K562 (cell line): ENCODE measurements around the gene SLC30A7. TPM values are rescaled to one million over a fixed set of nuclear protein-coding genes. Genes with fewer than 3 reads are reported as not detected.

Source experiments
- ATAC-seq: fragments of 200-7000 bp; cut with Tn5 transposase; 3 replicates; pipeline ENCODE4 v1.9.1; 2020; ENCODE audit warnings: moderate library complexity
- BruUV-seq: library from RNA; stranded (reverse); fragments of 400-500 nt; replicated peaks from 2 replicates; lab custom pipeline; 2021; lab: Mats Ljungman, UMichigan
- CTCF ChIA-PET: fragments of 300-600 bp; formaldehyde crosslinking; extraction: SDS; loops from one replicate; lab custom pipeline; 2021; ENCODE audit warnings: low intra/inter-chr PET ratio; lab: Yijun Ruan, JAX
- POLR2A ChIA-PET: fragments of 300-600, 350-650 bp; sonication (Branson Sonifier 250); formaldehyde crosslinking; extraction: SDS; loops from one replicate; lab custom pipeline; 2021; ENCODE audit warnings: antibody characterized with exemption, inconsistent platforms; lab: Yijun Ruan, JAX
- DNase-seq, 4 experiments: peaks; one replicate each; pipeline versions ENCODE4 v3.0.0 to v3.0.0-alpha.2; 2011 to 2018; ENCODE audit warnings: low spot score in 3 of 4, mixed read lengths in 3 of 4; ENCODE audit errors: extremely low read depth in 1 of 4
- FAIRE-seq: peaks from 2 replicates; lab custom pipeline; 2011; peaks lifted over from hg19 to GRCh38; lab: Jason Lieb, UNC
- H2AFZ ChIP-seq: 2 replicates; pipeline ENCODE4 v1.6.0; 2011; ENCODE audit warnings: low read depth, low read length, control low read depth, inconsistent platforms
- H3K27ac ChIP-seq: fragments of 200-600 bp; 3 replicates; pipeline ENCODE4 v1.8.0; 2011; ENCODE audit warnings: low read depth, mild to moderate bottlenecking, control low read depth, inconsistent platforms, low read length, moderate library complexity, mixed read lengths; ENCODE audit errors: extremely low read depth
- H3K27me3 ChIP-seq, 2 experiments: fragments of 300-600 bp in 1 of 2; 2 replicates in 1 of 2; 3 replicates in 1 of 2; pipeline versions ENCODE4 v1.6.0 to v1.8.0; 2011; ENCODE audit warnings: inconsistent platforms in 2 of 2, low read length in 2 of 2, mild to moderate bottlenecking in 1 of 2, mixed read lengths in 1 of 2, moderate library complexity in 1 of 2; ENCODE audit not compliant: control insufficient read depth in 2 of 2, insufficient read depth in 2 of 2
- H3K36me3 ChIP-seq: fragments of 300-600 bp; 3 replicates; pipeline ENCODE4 v1.8.0; 2011; ENCODE audit warnings: mild to moderate bottlenecking, low read length, inconsistent platforms; ENCODE audit not compliant: control insufficient read depth, insufficient read depth
- H3K4me1 ChIP-seq, 2 experiments: fragments of 200-600 bp in 1 of 2; replicated peaks in 1 of 2; 2 replicates in 1 of 2; 3 replicates in 1 of 2; pipeline versions ENCODE4 v1.5.1 to v1.8.0; 2011; ENCODE audit warnings: inconsistent platforms in 2 of 2, low read length in 2 of 2, mild to moderate bottlenecking in 1 of 2, mixed read lengths in 1 of 2, moderate library complexity in 1 of 2; ENCODE audit not compliant: control insufficient read depth in 2 of 2, insufficient read depth in 2 of 2
- H3K4me2 ChIP-seq: 2 replicates; pipeline ENCODE4 v1.6.1; 2011; ENCODE audit warnings: low read length, control low read depth, inconsistent platforms, mixed read lengths; ENCODE audit not compliant: insufficient read depth
- H3K4me3 ChIP-seq: fragments of 200-600 bp; sonication (generic), shearing (Covaris generic); 2 replicates; pipeline ENCODE4 v1.5.1; 2016; ENCODE audit warnings: control low read depth, inconsistent platforms
- H3K79me2 ChIP-seq: fragments of 200-600 bp; 3 replicates; pipeline ENCODE4 v1.8.0; 2011; ENCODE audit warnings: low read length, inconsistent platforms; ENCODE audit not compliant: control insufficient read depth, insufficient read depth
- H3K9ac ChIP-seq, 2 experiments: 2 replicates each; pipeline versions ENCODE4 v1.6.0 to v1.6.1; 2011; ENCODE audit warnings: low read depth in 2 of 2, low read length in 2 of 2, control low read depth in 1 of 2, inconsistent platforms in 1 of 2, mild to moderate bottlenecking in 1 of 2, mixed read lengths in 1 of 2; ENCODE audit not compliant: insufficient read depth in 1 of 2
- H3K9me1 ChIP-seq: one replicate; pipeline ENCODE4 v1.6.0; 2011; ENCODE audit warnings: inconsistent platforms, mild to moderate bottlenecking, low read length, moderate library complexity; ENCODE audit not compliant: control insufficient read depth, insufficient read depth
- H3K9me3 ChIP-seq: replicated peaks from 2 replicates; pipeline ENCODE4 v1.5.1; 2011; ENCODE audit warnings: low read depth, low read length, inconsistent platforms; ENCODE audit not compliant: control insufficient read depth, insufficient read depth
- H4K20me1 ChIP-seq: replicated peaks from 2 replicates; pipeline ENCODE4 v1.6.1; 2011; ENCODE audit warnings: low read length, inconsistent platforms, mixed read lengths; ENCODE audit not compliant: control insufficient read depth, insufficient read depth
- ASH1L ChIP-seq: fragments of 450-650 bp; IDR thresholded peaks from 2 replicates; pipeline ENCODE4 v1.6.1; 2018; ENCODE audit warnings: borderline replicate concordance, mild to moderate bottlenecking, low read depth; ENCODE audit not compliant: partially characterized antibody
- KLF10 ChIP-seq: fragments of 250-450 bp; sonication (Bioruptor Pico); IDR thresholded peaks from 2 replicates; pipeline ENCODE4 v1.6.1; 2021; ENCODE audit warnings: matching md5 sums
- NFE2 ChIP-seq: IDR thresholded peaks from 2 replicates; pipeline ENCODE4 v1.6.1; 2014; ENCODE audit warnings: antibody characterized with exemption, low read depth
- U2AF1 ChIP-seq: fragments of 200-400 bp; formaldehyde crosslinking; optimal IDR thresholded peaks from 2 replicates; pipeline ENCODE3; 2017; ENCODE audit warnings: mild to moderate bottlenecking, low read depth, low read length, moderate library complexity
- YY1 ChIP-seq, 3 experiments: IDR thresholded peaks; 2 replicates each; pipeline ENCODE4 v1.6.1; 2011; ENCODE audit warnings: low read length in 2 of 3, mild to moderate bottlenecking in 2 of 3, moderate library complexity in 2 of 3, borderline replicate concordance in 1 of 3, control low read depth in 1 of 3, low read depth in 1 of 3; ENCODE audit not compliant: insufficient read depth in 3 of 3, insufficient replicate concordance in 2 of 3, control insufficient read depth in 1 of 3, insufficient read length in 1 of 3; ENCODE audit errors: extremely low read depth in 1 of 3
- ZNF785 ChIP-seq: fragments of 250-450 bp; sonication (Bioruptor Pico); IDR thresholded peaks from 2 replicates; pipeline ENCODE4 v1.4.0; 2020; ENCODE audit warnings: mild to moderate bottlenecking
- WGBS: fragments of 100-300 bp; shearing (Covaris generic); methylation state at CpG from one replicate; pipeline ENCODE4 v1.1.6; 2016; ENCODE audit warnings: low coverage, mixed read lengths; ENCODE audit not compliant: insufficient coverage; ENCODE audit errors: missing lambda C conversion rate; 5-methylcytosine and 5-hydroxymethylcytosine counted together
- in situ Hi-C: fragments of 300-500 bp; cut with MboI; formaldehyde crosslinking; loops from 4 replicates; pipeline ENCODE4 v1.15.0; 2018; ENCODE audit warnings: inconsistent platforms, mixed read lengths
- intact Hi-C: fragments of 100-400 bp; cut with micrococcal nuclease; formaldehyde crosslinking; loops from 2 replicates; pipeline ENCODE4 v1.14.2; 2022
- polyA plus RNA-seq, 8 experiments: library from polyadenylated mRNA; depleted of rRNA in 4 of 8; stranded (reverse) in 5 of 8; unstranded in 3 of 8; fragments of >200 nt; fragmentation: Nextera tagmentation in 2 of 8; fragmentation: Illumina TruSeq in 1 of 8; extraction: Ambion mirVana in 2 of 8; extraction: Trizol in 1 of 8; gene quantifications; 2 replicates each; pipeline versions ENCODE4 v1.2.1 to v1.2.3, GENCODE V29; 2011 to 2014; ENCODE audit warnings: inconsistent platforms in 1 of 8, missing spikeins in 1 of 8
- total RNA-seq, 7 experiments: library from RNA; depleted of rRNA in 6 of 7; stranded (reverse); fragments of >200 nt in 6 of 7; fragmentation: Illumina TruSeq in 2 of 7; extraction: Trizol in 2 of 7; gene quantifications; 2 replicates each; pipeline versions ENCODE4 v1.2.1 to v1.2.3, GENCODE V29; 2011 to 2021; ENCODE audit warnings: low replicate concordance in 1 of 7
- TF ChIP-seq, protein P1 (sequence below): fragments of 150-350 bp; IDR thresholded peaks from 2 replicates; pipeline ENCODE4 v1.6.1; 2014; ENCODE audit warnings: low read depth, mild to moderate bottlenecking, low read length, borderline replicate concordance
- TF ChIP-seq, protein P2 (sequence below), 2 experiments: fragments of 450-650 bp; IDR thresholded peaks; 2 replicates each; pipeline ENCODE4 v1.6.1; 2018; ENCODE audit warnings: mild to moderate bottlenecking in 2 of 2, low read depth in 1 of 2; ENCODE audit not compliant: partially characterized antibody in 2 of 2
- TF ChIP-seq, protein P3 (sequence below): sonication (generic); formaldehyde crosslinking; IDR thresholded peaks from 2 replicates; pipeline ENCODE4 v1.8.0; 2022; ENCODE audit warnings: mild to moderate bottlenecking, missing genetic modification reagents

Gene SLC30A7
- total and polyA plus RNA-seq, 9 of the 15 experiments (the other 6 are each of a cell fraction or from before 2014, with no cell fraction given): 3.5 to 17.1 (median 7.2) TPM

DNA sequence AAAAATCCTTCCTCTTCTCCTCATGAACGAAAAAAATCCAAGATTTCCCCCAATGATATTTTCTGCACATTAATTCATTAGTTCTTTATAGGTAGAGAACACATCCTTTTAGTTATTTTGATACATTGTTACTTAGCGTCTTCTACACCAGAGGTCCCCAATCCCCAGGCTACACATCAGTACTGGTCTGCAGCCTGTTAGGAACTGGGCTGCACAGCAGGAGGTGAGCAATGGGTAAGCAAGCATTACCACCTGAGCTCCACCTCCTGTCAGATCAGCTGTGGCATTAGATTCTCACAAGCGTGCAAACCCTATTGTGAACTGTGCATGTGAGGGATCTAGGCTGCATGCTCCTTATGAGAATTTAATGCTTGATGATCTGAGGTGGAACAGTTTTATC lies 14.2 kb upstream of the SLC30A7 start:
- no peaks in the 10 kb centered on the region for H3K79me2 ChIP-seq
- H3K36me3 ChIP-seq: peaks cover 8% of the 10 kb centered on the region; the same call in 1 of the 3 replicates
- CTCF ChIA-PET: no interaction called here
- POLR2A ChIA-PET: no interaction called here
- peaks cover 0 to 2% of the 10 kb centered on the region in 2 experiments; a peak in 1 of 5 replicates for H3K4me1 ChIP-seq
- H3K27ac ChIP-seq: no peak overlapping the region
- no peaks in the 10 kb centered on the region for H3K9me1 ChIP-seq
- FAIRE-seq (no peak), DNase-seq (no peak), ATAC-seq (no peak)
- H3K4me3 ChIP-seq: no peak overlapping the region
- H4K20me1 ChIP-seq: no peaks in the 10 kb centered on the region
- 59% methylated on average over 3 of the region's 3 CpGs for WGBS
- no peak overlapping the region for H3K9ac ChIP-seq
- H2AFZ ChIP-seq: no peak overlapping the region
- H3K9me3 ChIP-seq: no peaks in the 10 kb centered on the region
- in situ Hi-C loops: no loop called here
- no peak overlapping the region for H3K4me2 ChIP-seq
- no TSS peak for BruUV-seq
- no peaks in the 10 kb centered on the region for H3K27me3 ChIP-seq
- intact Hi-C loops: no loop called here
- TF ChIP-seq, protein P1, sequence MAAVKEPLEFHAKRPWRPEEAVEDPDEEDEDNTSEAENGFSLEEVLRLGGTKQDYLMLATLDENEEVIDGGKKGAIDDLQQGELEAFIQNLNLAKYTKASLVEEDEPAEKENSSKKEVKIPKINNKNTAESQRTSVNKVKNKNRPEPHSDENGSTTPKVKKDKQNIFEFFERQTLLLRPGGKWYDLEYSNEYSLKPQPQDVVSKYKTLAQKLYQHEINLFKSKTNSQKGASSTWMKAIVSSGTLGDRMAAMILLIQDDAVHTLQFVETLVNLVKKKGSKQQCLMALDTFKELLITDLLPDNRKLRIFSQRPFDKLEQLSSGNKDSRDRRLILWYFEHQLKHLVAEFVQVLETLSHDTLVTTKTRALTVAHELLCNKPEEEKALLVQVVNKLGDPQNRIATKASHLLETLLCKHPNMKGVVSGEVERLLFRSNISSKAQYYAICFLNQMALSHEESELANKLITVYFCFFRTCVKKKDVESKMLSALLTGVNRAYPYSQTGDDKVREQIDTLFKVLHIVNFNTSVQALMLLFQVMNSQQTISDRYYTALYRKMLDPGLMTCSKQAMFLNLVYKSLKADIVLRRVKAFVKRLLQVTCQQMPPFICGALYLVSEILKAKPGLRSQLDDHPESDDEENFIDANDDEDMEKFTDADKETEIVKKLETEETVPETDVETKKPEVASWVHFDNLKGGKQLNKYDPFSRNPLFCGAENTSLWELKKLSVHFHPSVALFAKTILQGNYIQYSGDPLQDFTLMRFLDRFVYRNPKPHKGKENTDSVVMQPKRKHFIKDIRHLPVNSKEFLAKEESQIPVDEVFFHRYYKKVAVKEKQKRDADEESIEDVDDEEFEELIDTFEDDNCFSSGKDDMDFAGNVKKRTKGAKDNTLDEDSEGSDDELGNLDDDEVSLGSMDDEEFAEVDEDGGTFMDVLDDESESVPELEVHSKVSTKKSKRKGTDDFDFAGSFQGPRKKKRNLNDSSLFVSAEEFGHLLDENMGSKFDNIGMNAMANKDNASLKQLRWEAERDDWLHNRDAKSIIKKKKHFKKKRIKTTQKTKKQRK: no peak
- TF ChIP-seq KLF10 (CRISPR knock-in tag) (no peak), YY1 (IDR thresholded peaks at IDR 0.05; ENCODE audit: borderline replicate concordance in 1 of 3, control insufficient read depth in 1 of 3, extremely low read depth in 1 of 3, insufficient read depth in 3 of 3, insufficient read length in 1 of 3, insufficient replicate concordance in 2 of 3, low read depth in 1 of 3, low read length in 2 of 3) (no peak), U2AF1 (no peak), ASH1L (no peak), NFE2 (no peak), ZNF785 (CRISPR knock-in tag) (no peak)
- TF ChIP-seq, protein P2, sequence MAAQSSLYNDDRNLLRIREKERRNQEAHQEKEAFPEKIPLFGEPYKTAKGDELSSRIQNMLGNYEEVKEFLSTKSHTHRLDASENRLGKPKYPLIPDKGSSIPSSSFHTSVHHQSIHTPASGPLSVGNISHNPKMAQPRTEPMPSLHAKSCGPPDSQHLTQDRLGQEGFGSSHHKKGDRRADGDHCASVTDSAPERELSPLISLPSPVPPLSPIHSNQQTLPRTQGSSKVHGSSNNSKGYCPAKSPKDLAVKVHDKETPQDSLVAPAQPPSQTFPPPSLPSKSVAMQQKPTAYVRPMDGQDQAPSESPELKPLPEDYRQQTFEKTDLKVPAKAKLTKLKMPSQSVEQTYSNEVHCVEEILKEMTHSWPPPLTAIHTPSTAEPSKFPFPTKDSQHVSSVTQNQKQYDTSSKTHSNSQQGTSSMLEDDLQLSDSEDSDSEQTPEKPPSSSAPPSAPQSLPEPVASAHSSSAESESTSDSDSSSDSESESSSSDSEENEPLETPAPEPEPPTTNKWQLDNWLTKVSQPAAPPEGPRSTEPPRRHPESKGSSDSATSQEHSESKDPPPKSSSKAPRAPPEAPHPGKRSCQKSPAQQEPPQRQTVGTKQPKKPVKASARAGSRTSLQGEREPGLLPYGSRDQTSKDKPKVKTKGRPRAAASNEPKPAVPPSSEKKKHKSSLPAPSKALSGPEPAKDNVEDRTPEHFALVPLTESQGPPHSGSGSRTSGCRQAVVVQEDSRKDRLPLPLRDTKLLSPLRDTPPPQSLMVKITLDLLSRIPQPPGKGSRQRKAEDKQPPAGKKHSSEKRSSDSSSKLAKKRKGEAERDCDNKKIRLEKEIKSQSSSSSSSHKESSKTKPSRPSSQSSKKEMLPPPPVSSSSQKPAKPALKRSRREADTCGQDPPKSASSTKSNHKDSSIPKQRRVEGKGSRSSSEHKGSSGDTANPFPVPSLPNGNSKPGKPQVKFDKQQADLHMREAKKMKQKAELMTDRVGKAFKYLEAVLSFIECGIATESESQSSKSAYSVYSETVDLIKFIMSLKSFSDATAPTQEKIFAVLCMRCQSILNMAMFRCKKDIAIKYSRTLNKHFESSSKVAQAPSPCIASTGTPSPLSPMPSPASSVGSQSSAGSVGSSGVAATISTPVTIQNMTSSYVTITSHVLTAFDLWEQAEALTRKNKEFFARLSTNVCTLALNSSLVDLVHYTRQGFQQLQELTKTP (IDR thresholded peaks at IDR 0.05; ENCODE audit: low read depth in 1 of 2, partially characterized antibody in 2 of 2): no peak
- TF ChIP-seq, protein P3, sequence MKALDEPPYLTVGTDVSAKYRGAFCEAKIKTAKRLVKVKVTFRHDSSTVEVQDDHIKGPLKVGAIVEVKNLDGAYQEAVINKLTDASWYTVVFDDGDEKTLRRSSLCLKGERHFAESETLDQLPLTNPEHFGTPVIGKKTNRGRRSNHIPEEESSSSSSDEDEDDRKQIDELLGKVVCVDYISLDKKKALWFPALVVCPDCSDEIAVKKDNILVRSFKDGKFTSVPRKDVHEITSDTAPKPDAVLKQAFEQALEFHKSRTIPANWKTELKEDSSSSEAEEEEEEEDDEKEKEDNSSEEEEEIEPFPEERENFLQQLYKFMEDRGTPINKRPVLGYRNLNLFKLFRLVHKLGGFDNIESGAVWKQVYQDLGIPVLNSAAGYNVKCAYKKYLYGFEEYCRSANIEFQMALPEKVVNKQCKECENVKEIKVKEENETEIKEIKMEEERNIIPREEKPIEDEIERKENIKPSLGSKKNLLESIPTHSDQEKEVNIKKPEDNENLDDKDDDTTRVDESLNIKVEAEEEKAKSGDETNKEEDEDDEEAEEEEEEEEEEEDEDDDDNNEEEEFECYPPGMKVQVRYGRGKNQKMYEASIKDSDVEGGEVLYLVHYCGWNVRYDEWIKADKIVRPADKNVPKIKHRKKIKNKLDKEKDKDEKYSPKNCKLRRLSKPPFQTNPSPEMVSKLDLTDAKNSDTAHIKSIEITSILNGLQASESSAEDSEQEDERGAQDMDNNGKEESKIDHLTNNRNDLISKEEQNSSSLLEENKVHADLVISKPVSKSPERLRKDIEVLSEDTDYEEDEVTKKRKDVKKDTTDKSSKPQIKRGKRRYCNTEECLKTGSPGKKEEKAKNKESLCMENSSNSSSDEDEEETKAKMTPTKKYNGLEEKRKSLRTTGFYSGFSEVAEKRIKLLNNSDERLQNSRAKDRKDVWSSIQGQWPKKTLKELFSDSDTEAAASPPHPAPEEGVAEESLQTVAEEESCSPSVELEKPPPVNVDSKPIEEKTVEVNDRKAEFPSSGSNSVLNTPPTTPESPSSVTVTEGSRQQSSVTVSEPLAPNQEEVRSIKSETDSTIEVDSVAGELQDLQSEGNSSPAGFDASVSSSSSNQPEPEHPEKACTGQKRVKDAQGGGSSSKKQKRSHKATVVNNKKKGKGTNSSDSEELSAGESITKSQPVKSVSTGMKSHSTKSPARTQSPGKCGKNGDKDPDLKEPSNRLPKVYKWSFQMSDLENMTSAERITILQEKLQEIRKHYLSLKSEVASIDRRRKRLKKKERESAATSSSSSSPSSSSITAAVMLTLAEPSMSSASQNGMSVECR: no peak
